GM21526 (cell line): ENCODE data around the gene ADGRB2.

Source experiments
- ATAC-seq: cut with Tn5 transposase; IDR thresholded peaks from one replicate; pipeline ENCODE4 v1.9.1; 2021; ENCODE audit warnings: moderate library complexity; ENCODE audit not compliant: unreplicated experiment, low FRiP score

The ADGRB2 gene, protein sequence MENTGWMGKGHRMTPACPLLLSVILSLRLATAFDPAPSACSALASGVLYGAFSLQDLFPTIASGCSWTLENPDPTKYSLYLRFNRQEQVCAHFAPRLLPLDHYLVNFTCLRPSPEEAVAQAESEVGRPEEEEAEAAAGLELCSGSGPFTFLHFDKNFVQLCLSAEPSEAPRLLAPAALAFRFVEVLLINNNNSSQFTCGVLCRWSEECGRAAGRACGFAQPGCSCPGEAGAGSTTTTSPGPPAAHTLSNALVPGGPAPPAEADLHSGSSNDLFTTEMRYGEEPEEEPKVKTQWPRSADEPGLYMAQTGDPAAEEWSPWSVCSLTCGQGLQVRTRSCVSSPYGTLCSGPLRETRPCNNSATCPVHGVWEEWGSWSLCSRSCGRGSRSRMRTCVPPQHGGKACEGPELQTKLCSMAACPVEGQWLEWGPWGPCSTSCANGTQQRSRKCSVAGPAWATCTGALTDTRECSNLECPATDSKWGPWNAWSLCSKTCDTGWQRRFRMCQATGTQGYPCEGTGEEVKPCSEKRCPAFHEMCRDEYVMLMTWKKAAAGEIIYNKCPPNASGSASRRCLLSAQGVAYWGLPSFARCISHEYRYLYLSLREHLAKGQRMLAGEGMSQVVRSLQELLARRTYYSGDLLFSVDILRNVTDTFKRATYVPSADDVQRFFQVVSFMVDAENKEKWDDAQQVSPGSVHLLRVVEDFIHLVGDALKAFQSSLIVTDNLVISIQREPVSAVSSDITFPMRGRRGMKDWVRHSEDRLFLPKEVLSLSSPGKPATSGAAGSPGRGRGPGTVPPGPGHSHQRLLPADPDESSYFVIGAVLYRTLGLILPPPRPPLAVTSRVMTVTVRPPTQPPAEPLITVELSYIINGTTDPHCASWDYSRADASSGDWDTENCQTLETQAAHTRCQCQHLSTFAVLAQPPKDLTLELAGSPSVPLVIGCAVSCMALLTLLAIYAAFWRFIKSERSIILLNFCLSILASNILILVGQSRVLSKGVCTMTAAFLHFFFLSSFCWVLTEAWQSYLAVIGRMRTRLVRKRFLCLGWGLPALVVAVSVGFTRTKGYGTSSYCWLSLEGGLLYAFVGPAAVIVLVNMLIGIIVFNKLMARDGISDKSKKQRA (N-terminal part only)

DNA sequence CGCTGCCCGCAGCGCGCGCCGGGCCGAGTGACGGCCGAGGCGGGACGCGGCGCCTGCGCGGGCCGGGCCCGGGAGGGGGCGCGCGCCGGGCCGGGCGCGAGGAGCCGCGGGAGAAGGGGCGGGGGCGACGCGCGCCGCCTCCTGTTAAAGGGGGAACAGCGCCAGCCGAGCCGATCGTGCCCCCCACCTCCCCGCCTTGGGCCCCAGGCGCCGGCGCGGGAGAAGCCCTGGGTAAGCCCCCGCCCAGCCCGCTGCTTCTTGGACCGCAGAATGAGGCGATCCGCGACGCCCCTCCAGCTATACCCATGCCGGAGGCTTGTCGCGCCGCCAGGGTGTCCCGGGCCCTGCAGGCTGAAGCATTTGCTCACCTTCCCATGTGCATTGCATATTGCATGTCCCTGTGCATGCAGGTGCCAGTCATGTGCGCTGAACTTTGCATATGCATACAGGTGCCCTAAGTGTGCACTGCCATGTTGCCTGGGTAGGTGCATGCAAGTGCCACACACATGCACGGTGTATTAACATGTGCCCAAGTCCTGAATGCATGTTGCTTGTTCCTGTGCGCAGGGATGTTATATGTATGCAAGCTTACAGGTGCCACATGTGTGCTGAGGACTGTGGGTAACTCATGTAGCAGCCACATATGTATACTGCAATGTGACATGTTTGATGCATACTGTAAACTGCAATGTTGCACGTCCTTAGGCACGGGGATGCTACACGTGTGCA lies at the start of gene ADGRB2:
Gene ADGRB2 (minus strand): TSS at position 29 of the 729 bp plus-strand sequence. CDS start 7,119 bp downstream, outside the sequence.
- ATAC-seq = no peak

DNA sequence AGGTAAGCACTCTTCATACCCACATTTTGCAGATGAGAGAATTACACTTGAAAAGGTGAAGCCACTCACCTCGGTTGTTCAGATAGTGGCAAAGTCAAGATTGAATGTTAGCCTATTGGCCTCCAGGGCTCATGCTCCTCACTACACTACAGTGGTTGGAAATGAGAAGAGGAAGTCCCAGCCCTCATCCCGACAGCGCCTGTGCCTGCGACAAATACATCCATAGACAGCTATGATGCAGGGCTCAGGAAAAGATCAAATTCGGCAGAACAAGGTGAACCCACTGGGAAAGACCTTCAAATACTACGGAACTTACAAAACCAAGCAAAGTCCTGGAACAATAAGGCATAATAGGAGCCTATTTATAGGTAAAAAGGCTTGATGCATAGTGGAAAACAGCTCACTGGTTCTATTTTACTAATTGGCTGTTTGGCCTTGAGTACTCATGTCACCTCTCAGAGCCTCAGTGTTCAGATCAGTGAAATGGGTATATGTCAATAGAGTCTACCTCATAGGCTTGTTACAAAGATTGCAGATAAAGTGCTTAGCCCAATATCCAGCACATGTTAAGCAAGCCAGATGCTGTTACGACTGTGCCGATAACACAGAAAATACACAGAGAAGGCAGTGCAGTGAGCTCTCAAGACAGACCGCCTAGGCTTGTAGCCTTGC lies 48.2 kb upstream of the ADGRB2 start:
- ATAC-seq = no peak

DNA sequence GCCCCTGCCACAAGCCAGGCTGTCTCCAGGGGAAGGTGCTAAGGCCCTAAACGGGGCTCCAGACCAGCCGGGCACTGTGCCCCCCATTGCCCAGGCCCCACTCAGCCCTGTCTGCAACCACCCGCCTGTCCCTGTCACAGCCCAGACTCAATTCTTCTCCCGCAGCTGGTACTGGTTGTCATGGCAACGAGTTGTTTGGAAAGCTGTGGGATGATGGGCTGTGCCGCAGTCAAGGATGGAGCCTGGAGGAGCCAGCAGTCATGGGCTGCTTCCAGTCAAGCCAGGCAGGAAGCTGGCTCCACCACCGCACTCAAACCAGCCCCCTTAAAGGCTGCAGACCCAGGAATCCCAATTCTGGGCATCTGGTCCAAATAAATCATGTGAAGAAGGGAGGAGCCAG lies 47.5 kb upstream of the ADGRB2 start:
- ATAC-seq = no peak

DNA sequence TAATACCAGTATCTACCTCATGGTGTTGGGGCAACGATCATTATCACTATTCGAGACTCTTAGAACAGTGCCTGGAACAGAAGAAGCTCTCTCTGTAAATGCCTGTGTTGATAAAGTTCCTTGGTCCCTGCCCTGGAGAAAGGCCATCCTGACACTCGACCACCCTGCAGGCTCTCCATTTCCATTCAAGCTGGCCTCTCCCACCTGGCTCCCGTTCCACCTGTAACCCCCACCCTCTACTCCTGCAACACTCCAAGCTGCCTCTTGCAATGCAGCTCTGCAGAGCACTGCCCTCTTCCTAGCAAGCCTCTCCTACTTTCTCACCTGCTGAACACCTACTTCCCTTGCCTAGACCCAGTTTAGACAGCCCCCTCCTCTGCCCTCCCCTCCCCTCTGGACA lies 45.6 kb upstream of the ADGRB2 start:
- no peak for ATAC-seq

DNA sequence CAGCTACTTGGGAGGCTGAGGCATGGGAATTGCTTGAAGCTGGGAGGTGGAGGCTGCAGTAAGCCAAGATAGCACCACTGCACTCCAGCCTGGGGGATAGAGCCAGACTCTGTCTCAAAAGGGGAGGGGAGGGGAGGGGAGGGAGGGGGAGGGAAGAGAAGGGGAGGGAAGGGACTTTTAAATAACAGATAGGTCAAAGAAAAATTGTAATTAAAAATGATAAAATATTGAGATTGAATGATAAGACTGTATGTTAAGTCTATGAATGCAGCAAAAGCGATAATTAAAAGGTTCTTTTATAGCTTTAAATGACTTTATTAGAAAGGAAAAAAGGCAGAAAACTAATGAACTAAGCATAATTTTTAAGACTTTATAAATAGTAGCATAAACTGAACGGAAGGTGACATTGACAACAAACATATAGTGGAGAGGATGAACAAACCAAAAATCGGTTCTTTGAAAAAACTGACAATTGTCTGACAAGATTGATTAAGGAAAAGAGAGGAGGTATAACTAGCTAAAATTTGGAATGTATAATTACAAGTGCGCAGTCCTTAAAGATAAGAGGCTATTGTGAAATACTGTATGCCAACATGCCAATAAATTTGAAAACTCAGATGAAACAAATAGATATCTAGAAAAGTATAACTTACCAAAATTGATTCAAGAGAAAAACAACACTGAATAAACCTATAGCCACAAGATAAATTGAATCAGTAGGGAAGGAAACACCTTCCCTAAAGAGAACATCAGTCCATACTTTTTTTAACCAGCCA lies 43.3 kb upstream of the ADGRB2 start:
- ATAC-seq = no peak

DNA sequence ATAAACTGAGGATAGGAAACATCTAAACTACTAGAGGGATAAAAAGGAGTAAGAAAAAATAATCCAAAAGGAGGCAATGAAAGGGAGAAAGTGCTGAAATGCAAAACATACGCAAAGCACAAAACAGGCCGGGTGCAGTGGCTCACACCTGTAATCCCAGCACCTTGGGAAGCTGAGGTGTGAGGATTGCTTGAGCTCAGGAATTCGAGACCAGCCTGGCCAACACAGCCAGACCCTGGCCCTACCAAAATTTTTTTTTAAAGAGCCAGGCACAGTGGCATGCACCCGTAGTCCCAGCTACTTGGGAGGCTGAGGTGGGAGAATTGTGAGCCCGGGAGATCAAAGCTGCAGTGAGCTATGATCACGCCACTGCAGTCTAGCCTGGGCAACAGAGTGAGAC lies 41.2 kb upstream of the ADGRB2 start:
- no peak for ATAC-seq

DNA sequence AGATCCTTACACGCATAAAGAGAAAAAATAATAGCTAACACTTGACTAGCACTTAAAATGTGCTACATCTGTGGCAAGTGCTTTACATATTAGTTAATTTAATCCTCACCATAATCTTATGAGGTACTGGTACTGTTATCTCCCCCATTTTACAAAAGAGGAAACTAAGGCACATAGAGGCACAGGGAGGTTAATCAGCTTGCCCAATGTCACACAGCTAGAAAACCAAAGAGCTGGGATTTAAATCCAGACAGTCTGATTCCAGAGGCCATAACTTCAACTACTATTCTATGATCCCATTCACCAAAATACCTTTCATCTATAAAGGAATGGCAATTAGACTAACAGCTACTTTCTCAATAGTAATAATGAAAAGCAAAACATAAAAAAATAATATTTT lies 40.0 kb upstream of the ADGRB2 start:
- no peak for ATAC-seq

DNA sequence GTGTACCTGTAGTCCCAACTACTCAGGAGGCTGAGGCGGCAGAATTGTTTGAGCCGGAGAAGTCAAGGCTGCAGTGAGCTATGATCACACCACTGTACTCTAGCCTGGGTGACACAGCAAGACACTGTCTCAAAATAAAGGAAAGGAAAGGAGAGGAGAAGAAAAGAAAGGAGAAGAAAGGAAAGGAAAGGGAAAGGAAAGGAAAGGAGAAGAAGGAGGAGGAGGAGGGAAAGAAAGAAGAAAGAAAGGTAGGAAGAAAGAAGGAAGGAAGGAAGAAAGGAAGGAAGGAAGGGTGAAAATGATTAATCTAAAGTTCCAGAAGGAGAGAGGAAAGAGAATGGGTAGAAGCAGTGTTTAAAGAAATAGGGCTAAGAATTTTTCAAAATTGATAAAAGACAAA lies 39.5 kb upstream of the ADGRB2 start:
- no peak for ATAC-seq

DNA sequence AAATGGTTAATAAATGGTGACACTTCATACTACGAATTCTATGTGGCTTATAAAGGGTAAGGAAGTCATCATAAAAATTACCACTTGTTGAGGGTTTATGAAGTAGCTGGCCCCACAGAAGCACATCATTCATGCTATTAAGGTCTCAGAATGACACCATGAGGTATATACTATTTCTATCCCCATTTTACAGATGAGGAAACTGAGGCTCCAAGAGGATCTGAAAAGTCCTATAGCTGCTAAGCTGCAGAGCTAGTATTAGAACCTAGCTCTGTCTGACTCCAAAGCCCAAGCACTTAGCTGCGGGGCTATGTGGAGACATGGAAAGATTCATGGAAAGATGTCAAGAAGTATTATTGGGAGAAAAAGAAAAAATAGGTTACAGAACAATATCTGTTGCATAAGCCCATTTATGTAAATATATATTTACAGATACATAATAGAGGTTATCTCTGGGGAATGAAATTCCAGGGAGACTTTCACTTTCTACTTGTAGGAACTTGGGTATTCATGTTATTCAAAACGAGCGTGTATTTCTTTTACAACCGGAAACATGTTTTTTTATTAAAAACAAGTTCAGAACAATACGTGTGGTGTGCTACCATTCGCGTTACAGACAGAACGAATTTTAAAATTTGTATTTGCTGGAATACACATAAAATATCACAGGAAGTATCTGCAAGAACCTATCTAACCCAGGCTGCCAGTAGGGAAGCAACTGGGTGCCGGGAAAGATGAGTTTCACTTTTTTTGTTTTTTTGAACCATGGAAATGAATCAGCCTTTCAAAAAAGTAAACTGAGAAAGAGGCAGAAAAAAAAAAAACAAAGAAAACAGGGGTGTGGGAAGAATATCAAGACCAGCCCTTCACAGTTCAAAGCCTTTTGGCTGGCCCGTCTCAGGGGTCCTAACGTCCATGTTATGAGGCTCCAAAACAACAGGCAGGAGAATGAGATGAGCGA lies 38.3 kb upstream of the ADGRB2 start:
- ATAC-seq = no peak

DNA sequence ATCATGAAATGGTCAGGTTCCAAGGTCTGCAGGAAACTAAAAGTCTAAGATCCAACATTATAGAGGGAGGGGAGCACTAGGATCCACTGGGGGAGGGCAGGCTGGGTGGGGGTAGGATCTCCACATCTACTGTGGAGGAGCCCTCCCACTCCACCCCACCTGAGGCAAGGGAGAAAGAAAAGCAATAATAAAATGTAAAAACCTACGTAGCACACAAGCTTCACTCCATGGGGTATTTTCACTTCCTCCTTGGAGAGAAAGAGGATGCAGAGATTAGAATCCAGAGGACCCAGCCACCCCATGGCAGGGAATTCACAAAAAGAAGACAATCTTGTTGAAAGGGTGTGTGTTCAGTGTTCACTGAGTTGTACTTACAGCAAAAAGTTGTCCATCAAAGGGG lies 37.3 kb upstream of the ADGRB2 start:
- ATAC-seq = no peak

DNA sequence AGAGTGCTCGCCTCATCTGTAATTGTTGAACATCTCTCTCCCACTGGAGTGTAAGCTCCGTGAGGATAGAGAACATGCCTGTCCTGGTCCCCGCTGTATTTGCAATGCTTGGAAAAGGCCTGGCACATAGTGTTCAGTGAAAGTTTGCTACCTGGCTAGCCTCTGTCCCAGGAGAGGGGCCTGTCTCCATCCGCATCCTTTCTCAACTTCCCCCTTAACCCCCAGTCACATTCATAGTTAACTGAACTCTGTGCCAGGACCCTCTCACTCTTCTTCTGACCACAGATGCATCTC lies 36.5 kb upstream of the ADGRB2 start:
- ATAC-seq = no peak

DNA sequence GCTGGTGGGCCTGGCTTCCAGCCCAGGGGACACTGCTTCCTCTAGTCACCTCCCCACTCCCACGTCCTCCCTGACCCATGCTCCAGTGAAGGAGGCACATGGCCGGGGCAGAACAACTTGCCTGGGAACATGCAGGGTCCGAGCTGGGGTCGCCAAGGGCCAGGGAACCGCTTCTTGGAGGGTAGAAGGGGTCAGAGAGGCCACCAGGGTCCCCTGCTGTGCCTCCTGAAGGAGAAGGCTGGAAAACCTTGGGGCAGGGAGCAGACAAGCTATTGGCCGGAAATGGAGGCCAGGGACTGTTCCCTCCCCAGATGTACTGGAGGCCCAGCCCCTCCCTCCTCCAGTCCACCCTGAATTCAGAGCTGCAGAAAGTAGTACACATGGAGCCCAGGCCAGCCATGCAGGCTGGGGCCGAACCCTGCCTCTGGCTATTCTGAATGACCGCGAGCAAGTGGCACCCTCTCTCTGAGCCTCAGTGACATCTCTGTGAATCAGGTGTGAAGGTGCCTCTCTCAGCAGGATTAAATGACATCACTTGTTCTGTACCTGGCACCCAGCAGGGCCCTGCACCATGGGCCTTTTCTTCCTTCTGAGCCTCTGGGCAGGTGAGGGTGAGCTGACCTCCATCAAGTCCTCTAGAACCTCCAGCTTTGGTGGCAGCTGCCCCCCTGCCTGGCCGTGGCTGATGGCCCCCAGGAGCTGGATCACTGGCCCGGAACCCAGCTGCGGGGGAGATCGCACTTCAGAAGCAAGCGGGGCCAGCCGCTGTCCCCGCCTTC lies 35.9 kb upstream of the ADGRB2 start:
- no peak for ATAC-seq

DNA sequence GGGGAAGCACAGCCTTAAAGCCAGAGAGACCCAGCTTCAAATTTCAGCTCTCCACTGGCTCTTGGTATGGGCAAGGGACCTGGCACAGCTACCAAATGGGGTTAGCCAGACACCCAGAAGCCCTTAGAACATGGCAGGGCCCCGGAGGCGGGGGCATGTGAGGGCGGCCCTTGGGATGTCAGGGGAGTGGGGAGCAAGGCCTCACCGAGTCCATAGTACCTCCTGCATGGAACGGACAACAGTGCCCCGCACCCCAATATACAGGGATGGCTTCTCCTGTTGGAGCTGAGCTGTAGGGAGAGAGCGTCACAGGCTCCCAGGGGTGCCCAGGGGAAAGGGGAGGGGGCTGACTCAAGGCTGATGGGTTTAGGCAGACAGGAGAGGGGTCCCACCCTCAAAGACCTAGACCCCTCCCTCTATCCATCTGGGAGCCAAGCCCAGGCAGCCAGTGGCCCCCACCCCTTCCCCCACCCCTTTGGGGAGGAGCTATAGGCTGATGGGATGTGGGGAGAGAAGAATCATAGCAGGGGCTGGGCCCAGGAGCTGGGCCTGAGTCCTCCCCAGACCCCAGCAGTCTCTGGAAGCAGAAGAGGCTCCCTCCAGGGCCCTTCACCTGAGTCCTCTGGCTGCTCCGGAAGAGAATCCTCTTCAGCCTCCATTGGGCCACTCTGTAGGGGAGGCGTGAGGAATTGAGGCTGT lies 35.2 kb upstream of the ADGRB2 start:
- ATAC-seq = no peak

DNA sequence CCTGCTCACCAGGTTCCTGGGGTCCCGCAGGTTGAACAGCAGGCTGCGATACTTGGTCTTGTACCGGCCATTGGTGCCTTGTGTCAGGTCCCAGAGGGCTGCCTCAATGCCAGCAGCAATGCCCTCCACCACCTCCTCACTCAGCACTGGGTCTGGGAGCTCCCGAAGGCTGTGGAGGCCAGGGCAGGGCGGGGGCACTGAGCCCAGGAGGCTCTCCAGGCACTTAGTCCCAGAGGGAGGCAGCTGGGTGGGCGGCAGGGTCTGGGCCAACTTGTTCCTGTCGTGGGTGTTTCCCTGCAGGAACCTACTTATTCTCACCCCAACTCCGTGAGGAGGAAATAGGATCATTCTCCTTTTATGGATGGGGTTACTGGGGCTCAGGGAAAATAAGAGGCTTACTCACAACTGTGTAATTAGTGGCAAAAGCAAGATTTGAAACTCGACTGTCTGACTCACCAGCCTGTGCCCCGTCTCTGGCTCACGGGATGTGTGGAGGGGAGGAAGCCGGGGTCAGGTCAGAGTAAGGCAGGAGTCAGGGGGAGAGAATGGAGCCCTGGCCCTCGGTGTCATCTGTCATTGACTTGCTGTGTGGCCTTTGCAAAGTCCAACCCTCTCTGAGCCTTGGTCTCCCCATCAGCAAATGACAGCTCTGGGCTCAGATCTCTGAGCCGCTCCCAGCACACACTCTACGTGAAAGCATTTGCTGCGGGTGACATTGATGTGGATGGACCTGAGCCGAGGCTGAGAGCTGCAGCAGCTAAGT lies 34.5 kb upstream of the ADGRB2 start:
- ATAC-seq = no peak

DNA sequence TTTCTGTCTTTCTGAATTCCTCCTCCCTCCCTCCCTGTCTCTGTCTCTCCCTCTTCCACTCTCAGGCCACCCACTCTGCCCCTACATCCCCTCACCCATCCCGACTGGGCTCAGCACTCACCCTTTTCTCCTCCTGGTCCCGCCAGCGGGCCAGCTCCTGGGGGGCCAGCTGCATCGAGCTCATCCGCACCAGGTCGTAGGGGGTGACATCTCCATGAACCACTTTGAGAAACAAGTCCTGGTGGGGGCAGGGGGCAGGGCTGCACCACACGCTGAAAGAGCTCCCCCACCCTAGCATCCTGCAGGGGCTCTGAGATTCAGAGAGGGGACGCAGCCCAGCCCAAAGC lies 33.9 kb upstream of the ADGRB2 start:
- no peak for ATAC-seq

DNA sequence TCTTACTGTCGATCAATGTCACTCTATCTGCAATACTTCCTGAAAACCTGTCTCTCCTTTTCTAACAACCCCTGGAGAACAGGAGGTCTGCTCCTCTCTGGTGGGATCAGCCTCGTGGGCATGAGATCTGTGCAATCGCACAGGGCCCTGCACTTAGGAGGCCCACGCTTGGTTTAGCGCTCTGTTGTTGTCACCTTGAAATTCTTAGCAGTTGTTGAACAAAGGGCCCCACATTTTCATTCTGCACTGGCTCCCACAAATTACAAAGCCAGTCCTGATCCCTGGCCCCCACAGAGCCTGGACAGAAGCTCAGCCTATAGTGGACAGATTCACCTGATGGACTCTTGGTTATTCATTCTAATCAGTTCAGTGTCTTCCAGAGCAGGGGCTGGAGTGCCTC lies 33.1 kb upstream of the ADGRB2 start:
- no peak for ATAC-seq
